H9 (cell line): ENCODE measurements around the gene PRKAG2. TPM values are rescaled to one million over a fixed set of nuclear protein-coding genes. Genes with fewer than 3 reads are reported as not detected.

ENCODE experiments used
- DNase-seq: peaks from one replicate; pipeline ENCODE4 v3.0.0-alpha.2; 2017
- H2AFZ ChIP-seq: one replicate; pipeline ENCODE4 v1.6.1; 2013; ENCODE audit warnings: mild to moderate bottlenecking, low read length, control low read depth, moderate library complexity
- H2AK5ac ChIP-seq: 2 replicates; pipeline ENCODE4 v1.6.1; 2013; ENCODE audit warnings: low read length, control low read depth, mixed read lengths; ENCODE audit not compliant: insufficient read length
- H2BK120ac ChIP-seq: one replicate; pipeline ENCODE4 v1.6.1; 2013; ENCODE audit warnings: low read depth, mild to moderate bottlenecking, low read length, control low read depth, inconsistent platforms; ENCODE audit not compliant: poor library complexity, severe bottlenecking
- H2BK12ac ChIP-seq: 2 replicates; pipeline ENCODE4 v1.6.1; 2013; ENCODE audit warnings: low read length, control low read depth, mixed read lengths, low read depth; ENCODE audit not compliant: insufficient read length
- H2BK15ac ChIP-seq: 2 replicates; pipeline ENCODE4 v1.6.1; 2013; ENCODE audit warnings: low read depth, low read length, control low read depth
- H2BK20ac ChIP-seq: one replicate; pipeline ENCODE4 v1.6.1; 2013; ENCODE audit warnings: low read depth, mild to moderate bottlenecking, low read length, control low read depth, inconsistent platforms; ENCODE audit not compliant: poor library complexity, severe bottlenecking
- H2BK5ac ChIP-seq: 2 replicates; pipeline ENCODE4 v1.6.1; 2013; ENCODE audit warnings: low read length, control low read depth, mixed read lengths; ENCODE audit not compliant: insufficient read length
- H3K14ac ChIP-seq: 2 replicates; pipeline ENCODE4 v1.6.1; 2013; ENCODE audit warnings: low read length, control low read depth; ENCODE audit not compliant: insufficient read depth
- H3K18ac ChIP-seq: 2 replicates; pipeline ENCODE4 v1.6.1; 2013; ENCODE audit warnings: low read depth, mild to moderate bottlenecking, mixed read lengths, low read length, control low read depth; ENCODE audit not compliant: insufficient read length
- H3K23ac ChIP-seq: 2 replicates; pipeline ENCODE4 v1.6.1; 2013; ENCODE audit warnings: low read length, control low read depth, mixed read lengths, low read depth; ENCODE audit not compliant: insufficient read length
- H3K23me2 ChIP-seq: 2 replicates; pipeline ENCODE4 v1.6.1; 2013; ENCODE audit warnings: low read depth, mild to moderate bottlenecking, mixed read lengths, low read length, control low read depth; ENCODE audit not compliant: insufficient read length, poor library complexity, severe bottlenecking
- H3K27ac ChIP-seq: 2 replicates; pipeline ENCODE4 v1.5.1; 2013; ENCODE audit warnings: low read length, control low read depth, mixed read lengths, low read depth; ENCODE audit not compliant: insufficient read length
- H3K27me3 ChIP-seq: 2 replicates; pipeline ENCODE4 v1.6.1; 2013; ENCODE audit warnings: low read length, control low read depth, inconsistent platforms; ENCODE audit not compliant: insufficient read depth
- H3K4ac ChIP-seq: 2 replicates; pipeline ENCODE4 v1.6.1; 2013; ENCODE audit warnings: low read depth, mild to moderate bottlenecking, control low read depth, inconsistent platforms, low read length, moderate library complexity
- H3K4me1 ChIP-seq: 2 replicates; pipeline ENCODE4 v1.6.1; 2013; ENCODE audit warnings: low read length, control low read depth, inconsistent platforms; ENCODE audit not compliant: insufficient read depth
- H3K4me2 ChIP-seq: 2 replicates; pipeline ENCODE4 v1.6.1; 2013; ENCODE audit warnings: low read length, control low read depth, mixed read lengths; ENCODE audit not compliant: insufficient read length, insufficient read depth
- H3K56ac ChIP-seq: 2 replicates; pipeline ENCODE4 v1.6.1; 2013; ENCODE audit warnings: low read depth, mild to moderate bottlenecking, mixed read lengths, low read length, control low read depth; ENCODE audit not compliant: insufficient read length
- H3K79me1 ChIP-seq: 2 replicates; pipeline ENCODE4 v1.6.1; 2013; ENCODE audit warnings: low read depth, mild to moderate bottlenecking, moderate library complexity, low read length, control low read depth, inconsistent platforms; ENCODE audit not compliant: insufficient read depth, poor library complexity, severe bottlenecking
- H3K79me2 ChIP-seq: 2 replicates; pipeline ENCODE4 v1.6.1; 2013; ENCODE audit warnings: low read length, control low read depth, inconsistent platforms; ENCODE audit not compliant: insufficient read depth
- H3K9ac ChIP-seq: 2 replicates; pipeline ENCODE4 v1.6.1; 2013; ENCODE audit warnings: low read length, control low read depth, mixed read lengths; ENCODE audit not compliant: insufficient read length; ENCODE audit errors: extremely low read depth
- H3K9me3 ChIP-seq: one replicate; pipeline ENCODE4 v1.6.1; 2013; ENCODE audit warnings: low read depth, low read length, inconsistent platforms; ENCODE audit not compliant: control insufficient read depth
- H3T11ph ChIP-seq: one replicate; pipeline ENCODE4 v1.6.1; 2013; ENCODE audit warnings: mild to moderate bottlenecking, low read length, control low read depth, inconsistent platforms
- H4K20me1 ChIP-seq: one replicate; pipeline ENCODE4 v1.6.1; 2013; ENCODE audit not compliant: control insufficient read depth, insufficient read length, insufficient read depth
- H4K5ac ChIP-seq: 2 replicates; pipeline ENCODE4 v1.6.1; 2013; ENCODE audit warnings: low read depth, mild to moderate bottlenecking, mixed read lengths, low read length, control low read depth; ENCODE audit not compliant: insufficient read length
- H4K8ac ChIP-seq: replicated peaks from 2 replicates; pipeline ENCODE4 v1.6.1; 2013; ENCODE audit warnings: low read length, control low read depth, mixed read lengths, low read depth; ENCODE audit not compliant: insufficient read length
- H4K91ac ChIP-seq: 2 replicates; pipeline ENCODE4 v1.6.1; 2013; ENCODE audit warnings: low read depth, mild to moderate bottlenecking, moderate library complexity, mixed read lengths, low read length, control low read depth; ENCODE audit not compliant: insufficient read length
- H3K27ac Mint-ChIP-seq, 3 experiments: 2 replicates in 2 of 3; 3 replicates in 1 of 3; pipeline ENCODE4 v1.8.0; 2020 to 2021; ENCODE audit warnings: mixed read lengths in 3 of 3, mild to moderate bottlenecking in 1 of 3, moderate library complexity in 1 of 3
- H3K27me3 Mint-ChIP-seq: 2 replicates; pipeline ENCODE4 v1.8.0; 2021; ENCODE audit warnings: low read depth, mild to moderate bottlenecking, moderate library complexity, mixed read lengths
- H3K36me3 Mint-ChIP-seq, 3 experiments: 2 replicates in 2 of 3; 3 replicates in 1 of 3; pipeline ENCODE4 v1.8.0; 2020 to 2021; ENCODE audit warnings: low read depth in 3 of 3, mixed read lengths in 3 of 3; ENCODE audit not compliant: insufficient read depth in 1 of 3
- H3K4me1 Mint-ChIP-seq, 2 experiments: 2 replicates each; pipeline ENCODE4 v1.8.0; 2020; ENCODE audit warnings: mixed read lengths in 2 of 2
- H3K4me3 Mint-ChIP-seq, 2 experiments: 2 replicates in 1 of 2; 3 replicates in 1 of 2; pipeline ENCODE4 v1.8.0; 2020 to 2021; ENCODE audit warnings: mild to moderate bottlenecking in 2 of 2, mixed read lengths in 2 of 2, moderate library complexity in 1 of 2
- H3K9me3 Mint-ChIP-seq, 2 experiments: 2 replicates in 1 of 2; 3 replicates in 1 of 2; pipeline ENCODE4 v1.8.0; 2020; ENCODE audit warnings: mild to moderate bottlenecking in 2 of 2, mixed read lengths in 2 of 2, moderate library complexity in 1 of 2
- CTCF ChIP-seq: fragments of 200-600 bp; sonication (generic); conservative IDR thresholded peaks from 3 replicates; pipeline ENCODE4 v1.8.0; 2021; ENCODE audit warnings: antibody characterized with exemption, mild to moderate bottlenecking
- WGBS: extraction: QIAGEN DNeasy Blood & Tissue Kit; methylation state at CpG from one replicate; pipeline ENCODE4 v1.1.7; 2013; ENCODE audit warnings: missing lambda C conversion rate, low lambda C conversion rate, mixed read lengths; ENCODE audit not compliant: insufficient read length; ENCODE audit errors: extremely low coverage; 5-methylcytosine and 5-hydroxymethylcytosine counted together
- total RNA-seq: library from RNA; stranded (reverse); gene quantifications from 2 replicates; pipeline ENCODE4 v1.2.1, GENCODE V29; 2021

The PRKAG2 gene
- total RNA-seq, 1 experiment from 2014 or later: 11.8 TPM

GRCh38 chr7:151761231-151761630 lies 115.7 kb downstream of the PRKAG2 start:
- H3K9me3 ChIP-seq: no peaks in the 10 kb centered on the region
- H3K27ac ChIP-seq: no peak overlapping the region
- Mint-ChIP-seq H3K4me3 (peak overlapping the region in 1 of 2 experiments; percentile 2; a peak in 1 of 5 replicates), H3K36me3 (no peaks in the 10 kb centered on the region), H3K4me1 (peaks cover 24 to 39% of the 10 kb centered on the region in 2 experiments), H3K27ac (peak overlapping the region in 1 of 3 experiments; percentile 17; a peak in 1 of 7 replicates), H3K9me3 (no peaks in the 10 kb centered on the region; a peak in 3 of 5 replicates), H3K27me3 (peaks cover 30% of the 10 kb centered on the region)
- no peak overlapping the region for H3K18ac ChIP-seq
- no peak overlapping the region for H3K56ac ChIP-seq
- no peaks in the 10 kb centered on the region for H4K20me1 ChIP-seq
- no peak overlapping the region for H4K8ac ChIP-seq
- no peak overlapping the region for H2BK12ac ChIP-seq
- H2BK120ac ChIP-seq: no peak overlapping the region
- H4K91ac ChIP-seq: no peak overlapping the region
- H3K14ac ChIP-seq: no peak overlapping the region
- no peak overlapping the region for H3K4me2 ChIP-seq
- no peak overlapping the region for H2BK15ac ChIP-seq
- H2AK5ac ChIP-seq: no peak overlapping the region
- no peak overlapping the region for H2AFZ ChIP-seq
- H3K23ac ChIP-seq: no peak overlapping the region
- no peak overlapping the region for H3K4ac ChIP-seq
- TF ChIP-seq CTCF: no peak
- no peaks in the 10 kb centered on the region for H3K79me1 ChIP-seq
- no peak overlapping the region for H3T11ph ChIP-seq
- H3K27me3 ChIP-seq: no peaks in the 10 kb centered on the region; the same call in 1 of the 2 replicates
- no peaks in the 10 kb centered on the region for H3K23me2 ChIP-seq
- H3K4me1 ChIP-seq: no peaks in the 10 kb centered on the region; the same call in 1 of the 2 replicates
- no peak overlapping the region for H2BK20ac ChIP-seq
- no peak overlapping the region for H2BK5ac ChIP-seq
- H4K5ac ChIP-seq: no peak overlapping the region
- no peaks in the 10 kb centered on the region for H3K79me2 ChIP-seq
- no peak overlapping the region for H3K9ac ChIP-seq
- DNase-seq: no peak
- WGBS: no CpG with 5 or more reads among the region's 3 CpGs
